K562 (cell line): ENCODE measurements around the gene SNX27. TPM values are rescaled to one million over a fixed set of nuclear protein-coding genes. Genes with fewer than 3 reads are reported as not detected.

Experiments used
- ARHGAP35 ChIP-seq: fragments of 450-650 bp; IDR thresholded peaks from 2 replicates; pipeline ENCODE4 v1.6.1; 2018; ENCODE audit not compliant: partially characterized antibody
- GATA2 ChIP-seq: sonication (generic); formaldehyde crosslinking; IDR thresholded peaks from 2 replicates; pipeline ENCODE4 v1.4.0; 2020; ENCODE audit warnings: mild to moderate bottlenecking, missing genetic modification reagents
- HNRNPLL ChIP-seq: fragments of 200-400 bp; formaldehyde crosslinking; IDR thresholded peaks from 2 replicates; pipeline ENCODE4 v1.6.1; 2017; ENCODE audit warnings: low read length, low read depth, mild to moderate bottlenecking; ENCODE audit not compliant: poor library complexity, severe bottlenecking
- NCOR1 ChIP-seq: fragments of 450-650 bp; IDR thresholded peaks from 2 replicates; pipeline ENCODE4 v1.6.1; 2016; ENCODE audit warnings: mild to moderate bottlenecking, moderate library complexity
- POLR2AphosphoS5 ChIP-seq: IDR thresholded peaks from 2 replicates; pipeline ENCODE4 v1.6.1; 2011; ENCODE audit warnings: mild to moderate bottlenecking, low read depth, low read length, moderate library complexity; ENCODE audit not compliant: control insufficient read depth, insufficient read depth
- PTRF ChIP-seq: fragments of 450-650 bp; IDR thresholded peaks from 2 replicates; pipeline ENCODE4 v1.6.1; 2016; ENCODE audit warnings: mild to moderate bottlenecking, missing genetic modification characterization, missing compliant biosample characterization
- PYGO2 ChIP-seq: fragments of 450-650 bp; IDR thresholded peaks from 2 replicates; pipeline ENCODE4 v1.6.1; 2016; ENCODE audit warnings: mild to moderate bottlenecking, missing genetic modification characterization, moderate library complexity, missing compliant biosample characterization
- SMARCA4 ChIP-seq: fragments of 450-650 bp; IDR thresholded peaks from 2 replicates; pipeline ENCODE4 v1.6.1; 2016
- TBL1XR1 ChIP-seq, 2 experiments: IDR thresholded peaks; 2 replicates each; pipeline ENCODE4 v1.6.1; 2012; ENCODE audit warnings: improper control_type of control experiment in 2 of 2, low read length in 2 of 2, mild to moderate bottlenecking in 1 of 2
- TBP ChIP-seq: optimal IDR thresholded peaks from 2 replicates; pipeline ENCODE3; 2011; ENCODE audit warnings: low read depth, low read length, improper control_type of control experiment
- YY1 ChIP-seq, 3 experiments: IDR thresholded peaks; 2 replicates each; pipeline ENCODE4 v1.6.1; 2011; ENCODE audit warnings: low read length in 2 of 3, mild to moderate bottlenecking in 2 of 3, moderate library complexity in 2 of 3, borderline replicate concordance in 1 of 3, control low read depth in 1 of 3, low read depth in 1 of 3; ENCODE audit not compliant: insufficient read depth in 3 of 3, insufficient replicate concordance in 2 of 3, control insufficient read depth in 1 of 3, insufficient read length in 1 of 3; ENCODE audit errors: extremely low read depth in 1 of 3
- ZC3H8 ChIP-seq: fragments of 450-650 bp; IDR thresholded peaks from 2 replicates; pipeline ENCODE4 v1.6.1; 2017
- ZNF12 ChIP-seq: sonication (generic); formaldehyde crosslinking; IDR thresholded peaks from 2 replicates; pipeline ENCODE4 v1.4.0; 2020; ENCODE audit warnings: mild to moderate bottlenecking, missing genetic modification reagents
- ZNF134 ChIP-seq: fragments of 250-450 bp; sonication (Bioruptor Pico); conservative IDR thresholded peaks from 2 replicates; pipeline ENCODE4 v1.4.0; 2020
- ZNF165 ChIP-seq: fragments of 250-450 bp; sonication (Bioruptor Pico); IDR thresholded peaks from 2 replicates; pipeline ENCODE4 v1.4.0; 2020; ENCODE audit warnings: borderline replicate concordance
- ZNF609 ChIP-seq: sonication (generic); formaldehyde crosslinking; IDR thresholded peaks from 2 replicates; pipeline ENCODE4 v1.8.1; 2023; ENCODE audit warnings: missing genetic modification reagents, mild to moderate bottlenecking, borderline replicate concordance
- polyA plus RNA-seq, 8 experiments: library from polyadenylated mRNA; depleted of rRNA in 4 of 8; stranded (reverse) in 5 of 8; unstranded in 3 of 8; fragments of >200 nt; fragmentation: Nextera tagmentation in 2 of 8; fragmentation: Illumina TruSeq in 1 of 8; extraction: Ambion mirVana in 2 of 8; extraction: Trizol in 1 of 8; gene quantifications; 2 replicates each; pipeline versions ENCODE4 v1.2.1 to v1.2.3, GENCODE V29; 2011 to 2014; ENCODE audit warnings: inconsistent platforms in 1 of 8, missing spikeins in 1 of 8
- total RNA-seq, 7 experiments: library from RNA; depleted of rRNA in 6 of 7; stranded (reverse); fragments of >200 nt in 6 of 7; fragmentation: Illumina TruSeq in 2 of 7; extraction: Trizol in 2 of 7; gene quantifications; 2 replicates each; pipeline versions ENCODE4 v1.2.1 to v1.2.3, GENCODE V29; 2011 to 2021; ENCODE audit warnings: low replicate concordance in 1 of 7
- TF ChIP-seq, protein P1 (sequence below): conservative IDR thresholded peaks from 2 replicates; pipeline ENCODE4 v1.6.1; 2011; ENCODE audit warnings: low read depth, mild to moderate bottlenecking, low read length; ENCODE audit not compliant: control insufficient read depth
- TF ChIP-seq, protein P2 (sequence below): fragments of 450-650 bp; IDR thresholded peaks from 2 replicates; pipeline ENCODE4 v1.6.1; 2016
- TF ChIP-seq, protein P3 (sequence below): fragments of 250-450 bp; sonication (Bioruptor Pico); IDR thresholded peaks from 2 replicates; pipeline ENCODE4 v1.5.0; 2021

The SNX27 gene
- total and polyA plus RNA-seq, 9 of the 15 experiments (the other 6 are each of a cell fraction or from before 2014, with no cell fraction given): 4.5 to 18.7 (median 10.1) TPM

- TF ChIP-seq TBL1XR1 (IDR thresholded peaks at IDR 0.05; ENCODE audit: low read length in 2 of 2): 0 out of 4 replicates have a peak, but pooled peaks of 1 of the 2 experiments have one; percentile 20
- no peak for TF ChIP-seq PYGO2 (tag)
- TF ChIP-seq, protein P1, sequence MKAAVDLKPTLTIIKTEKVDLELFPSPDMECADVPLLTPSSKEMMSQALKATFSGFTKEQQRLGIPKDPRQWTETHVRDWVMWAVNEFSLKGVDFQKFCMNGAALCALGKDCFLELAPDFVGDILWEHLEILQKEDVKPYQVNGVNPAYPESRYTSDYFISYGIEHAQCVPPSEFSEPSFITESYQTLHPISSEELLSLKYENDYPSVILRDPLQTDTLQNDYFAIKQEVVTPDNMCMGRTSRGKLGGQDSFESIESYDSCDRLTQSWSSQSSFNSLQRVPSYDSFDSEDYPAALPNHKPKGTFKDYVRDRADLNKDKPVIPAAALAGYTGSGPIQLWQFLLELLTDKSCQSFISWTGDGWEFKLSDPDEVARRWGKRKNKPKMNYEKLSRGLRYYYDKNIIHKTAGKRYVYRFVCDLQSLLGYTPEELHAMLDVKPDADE: 0 out of 2 replicates have a peak, but pooled peaks have one; percentile 49
- no peak for TF ChIP-seq PTRF (tag)
- TF ChIP-seq ARHGAP35: no peak
- no peak; the same call in 1 of the 2 replicates for TF ChIP-seq GATA2
- no peak for TF ChIP-seq HNRNPLL
- TF ChIP-seq, protein P2, sequence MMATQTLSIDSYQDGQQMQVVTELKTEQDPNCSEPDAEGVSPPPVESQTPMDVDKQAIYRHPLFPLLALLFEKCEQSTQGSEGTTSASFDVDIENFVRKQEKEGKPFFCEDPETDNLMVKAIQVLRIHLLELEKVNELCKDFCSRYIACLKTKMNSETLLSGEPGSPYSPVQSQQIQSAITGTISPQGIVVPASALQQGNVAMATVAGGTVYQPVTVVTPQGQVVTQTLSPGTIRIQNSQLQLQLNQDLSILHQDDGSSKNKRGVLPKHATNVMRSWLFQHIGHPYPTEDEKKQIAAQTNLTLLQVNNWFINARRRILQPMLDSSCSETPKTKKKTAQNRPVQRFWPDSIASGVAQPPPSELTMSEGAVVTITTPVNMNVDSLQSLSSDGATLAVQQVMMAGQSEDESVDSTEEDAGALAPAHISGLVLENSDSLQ: no peak
- peak; percentile 31; the same call in 1 of the 2 replicates for TF ChIP-seq SMARCA4
- TF ChIP-seq TBP: no peak
- no peak for TF ChIP-seq ZNF165 (CRISPR knock-in tag)
- TF ChIP-seq YY1 (IDR thresholded peaks at IDR 0.05; ENCODE audit: borderline replicate concordance in 1 of 3, control insufficient read depth in 1 of 3, extremely low read depth in 1 of 3, insufficient read depth in 3 of 3, insufficient read length in 1 of 3, insufficient replicate concordance in 2 of 3, low read depth in 1 of 3, low read length in 2 of 3): peak in 2 of 3 experiments; percentile 60 to 70
- TF ChIP-seq, protein P3, sequence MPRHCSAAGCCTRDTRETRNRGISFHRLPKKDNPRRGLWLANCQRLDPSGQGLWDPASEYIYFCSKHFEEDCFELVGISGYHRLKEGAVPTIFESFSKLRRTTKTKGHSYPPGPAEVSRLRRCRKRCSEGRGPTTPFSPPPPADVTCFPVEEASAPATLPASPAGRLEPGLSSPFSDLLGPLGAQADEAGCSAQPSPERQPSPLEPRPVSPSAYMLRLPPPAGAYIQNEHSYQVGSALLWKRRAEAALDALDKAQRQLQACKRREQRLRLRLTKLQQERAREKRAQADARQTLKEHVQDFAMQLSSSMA (CRISPR knock-in tag): no peak
- TF ChIP-seq ZC3H8: 0 out of 2 replicates have a peak, but pooled peaks have one; percentile 48
- TF ChIP-seq NCOR1: peak; percentile 46; the same call in 1 of the 2 replicates
- no peak for TF ChIP-seq ZNF12 (CRISPR knock-in tag)
- no peak for TF ChIP-seq ZNF134 (CRISPR knock-in tag)
- peak; percentile 53; the same call in 1 of the 2 replicates for TF ChIP-seq POLR2AphosphoS5
- no peak for TF ChIP-seq ZNF609
Measured at GRCh38 chr1:151716771-151717631, 105.2 kb downstream of the SNX27 start, which contains the start of gene CELF3 (continued).
